IPS-NIHi7 (cell line): ENCODE measurements around the gene PPP1R18.
A peak's percentile ranks its signal among the peaks of the same experiment; 100 is the strongest.
"Not testable (repeated sequence)": the region's sequence is repeated elsewhere in the genome, so short reads cannot be mapped to it uniquely, and the experiment has no call there.

Source experiments
- DNase-seq: peaks from one replicate; pipeline ENCODE4 v3.0.0; 2012; ENCODE audit warnings: mixed read lengths; ENCODE audit errors: extremely low spot score

Gene PPP1R18

GRCh38 chr6:30719791-30720737 lies 33.6 kb upstream of the PPP1R18 start, which contains the start of gene TUBB:
TSS of gene TUBB (plus strand) at chr6:30720352. CDS start at chr6:30720507, 155 bp downstream.
- peak; percentile 85 for DNase-seq

GRCh38 chr6:30719356-30719755 lies 32.9 kb upstream of the PPP1R18 start:
- DNase-seq = no peak

- not testable (repeated sequence) for DNase-seq
These were observed 31.6 kb upstream of the PPP1R18 start for GRCh38 chr6:30717845-30718720.

GRCh38 chr6:30717129-30717844 lies 30.8 kb upstream of the PPP1R18 start, which contains the start of gene MDC1:
TSS of gene MDC1 (minus strand) at chr6:30717281. CDS start at chr6:30715175, 2,106 bp downstream.
- peak; percentile 93 for DNase-seq

- no peak for DNase-seq
These were observed 30.4 kb upstream of the PPP1R18 start for GRCh38 chr6:30716879-30717128.

- DNase-seq = no peak
These were observed 27.8 kb upstream of the PPP1R18 start for GRCh38 chr6:30714263-30714662.

GRCh38 chr6:30712441-30712945 lies 26.0 kb upstream of the PPP1R18 start:
- DNase-seq = no peak

- DNase-seq = no peak
These were observed 25.4 kb upstream of the PPP1R18 start for GRCh38 chr6:30711758-30712380.

- no peak for DNase-seq
These were observed 22.8 kb upstream of the PPP1R18 start for GRCh38 chr6:30709101-30709868.

- DNase-seq = peak; percentile 10
These were observed 20.9 kb upstream of the PPP1R18 start for GRCh38 chr6:30707281-30707850.

GRCh38 chr6:30705620-30706019 lies 19.2 kb upstream of the PPP1R18 start:
- DNase-seq = no peak

GRCh38 chr6:30703821-30704220 lies 17.4 kb upstream of the PPP1R18 start:
- DNase-seq = no peak

GRCh38 chr6:30703011-30703410 lies 16.6 kb upstream of the PPP1R18 start:
- DNase-seq = no peak

GRCh38 chr6:30700340-30700739 lies 13.9 kb upstream of the PPP1R18 start:
- DNase-seq = no peak

- DNase-seq = no peak
These were observed 10.0 kb upstream of the PPP1R18 start for GRCh38 chr6:30696432-30696831.

GRCh38 chr6:30691208-30691847 lies 4.9 kb upstream of the PPP1R18 start:
- DNase-seq = peak; percentile 43

GRCh38 chr6:30690403-30691207 lies 4.2 kb upstream of the PPP1R18 start, which contains the start of gene NRM:
TSS of gene NRM (minus strand) at chr6:30690984. CDS start at chr6:30690974, 10 bp downstream.
- peak; percentile 90 for DNase-seq

GRCh38 chr6:30689985-30690384 lies 3.5 kb upstream of the PPP1R18 start:
- no peak for DNase-seq
